HL-60 (cell line): ENCODE measurements around the gene PLCL2.

ENCODE experiments used
- DNase-seq, 2 experiments: peaks; one replicate each; pipeline ENCODE4 v3.0.0-alpha.2; 2010 to 2020; ENCODE audit warnings: low read depth in 1 of 2, low spot score in 1 of 2
- H3K27ac ChIP-seq: fragments of 250-450 bp; sonication (Bioruptor Pico); replicated peaks from 2 replicates; pipeline ENCODE4 v1.5.1; 2020; ENCODE audit warnings: mild to moderate bottlenecking, moderate library complexity
- H3K27me3 ChIP-seq: fragments of 250-450 bp; sonication (Bioruptor Pico); 2 replicates; pipeline ENCODE4 v1.5.1; 2021; ENCODE audit warnings: mild to moderate bottlenecking, moderate library complexity; ENCODE audit not compliant: insufficient read depth, poor library complexity, severe bottlenecking
- H3K4me3 ChIP-seq: replicated peaks from 2 replicates; pipeline ENCODE4 v1.5.1; 2011; ENCODE audit warnings: mild to moderate bottlenecking, control low read depth, low read length; ENCODE audit not compliant: insufficient read depth
- GABPA ChIP-seq: IDR thresholded peaks from 2 replicates; pipeline ENCODE4 v1.6.1; 2012; ENCODE audit warnings: low read depth
- POLR2AphosphoS5 ChIP-seq: IDR thresholded peaks from 2 replicates; pipeline ENCODE4 v1.6.1; 2012; ENCODE audit warnings: low read depth
- REST ChIP-seq: IDR thresholded peaks from 2 replicates; pipeline ENCODE4 v1.6.1; 2012; ENCODE audit warnings: low read depth; ENCODE audit not compliant: insufficient replicate concordance
- SPI1 ChIP-seq: IDR thresholded peaks from 2 replicates; pipeline ENCODE4 v1.6.1; 2012; ENCODE audit warnings: low read depth, mild to moderate bottlenecking, borderline replicate concordance
- TF ChIP-seq, protein P1 (sequence below): IDR thresholded peaks from one replicate; pipeline ENCODE4 v1.5.1; 2011; ENCODE audit warnings: low read length, control low read depth, inconsistent platforms; ENCODE audit not compliant: insufficient read depth

PLCL2 gene

GRCh38 chr3:17011728-17012338 lies 127.1 kb downstream of the PLCL2 start:
- Histone ChIP-seq H3K27ac (no peak overlapping the region), H3K27me3 (no peaks in the 10 kb centered on the region), H3K4me3 (no peak overlapping the region)
- DNase-seq: no peak
- TF ChIP-seq SPI1: no peak
- TF ChIP-seq, protein P1, sequence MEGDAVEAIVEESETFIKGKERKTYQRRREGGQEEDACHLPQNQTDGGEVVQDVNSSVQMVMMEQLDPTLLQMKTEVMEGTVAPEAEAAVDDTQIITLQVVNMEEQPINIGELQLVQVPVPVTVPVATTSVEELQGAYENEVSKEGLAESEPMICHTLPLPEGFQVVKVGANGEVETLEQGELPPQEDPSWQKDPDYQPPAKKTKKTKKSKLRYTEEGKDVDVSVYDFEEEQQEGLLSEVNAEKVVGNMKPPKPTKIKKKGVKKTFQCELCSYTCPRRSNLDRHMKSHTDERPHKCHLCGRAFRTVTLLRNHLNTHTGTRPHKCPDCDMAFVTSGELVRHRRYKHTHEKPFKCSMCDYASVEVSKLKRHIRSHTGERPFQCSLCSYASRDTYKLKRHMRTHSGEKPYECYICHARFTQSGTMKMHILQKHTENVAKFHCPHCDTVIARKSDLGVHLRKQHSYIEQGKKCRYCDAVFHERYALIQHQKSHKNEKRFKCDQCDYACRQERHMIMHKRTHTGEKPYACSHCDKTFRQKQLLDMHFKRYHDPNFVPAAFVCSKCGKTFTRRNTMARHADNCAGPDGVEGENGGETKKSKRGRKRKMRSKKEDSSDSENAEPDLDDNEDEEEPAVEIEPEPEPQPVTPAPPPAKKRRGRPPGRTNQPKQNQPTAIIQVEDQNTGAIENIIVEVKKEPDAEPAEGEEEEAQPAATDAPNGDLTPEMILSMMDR: no peak
- no peak for TF ChIP-seq GABPA
- no peak for TF ChIP-seq POLR2AphosphoS5
- no peak for TF ChIP-seq REST

GRCh38 chr3:17013050-17013449 lies 128.3 kb downstream of the PLCL2 start:
- no peak overlapping the region for H3K27ac ChIP-seq
- H3K4me3 ChIP-seq: no peak overlapping the region
- H3K27me3 ChIP-seq: no peaks in the 10 kb centered on the region
- TF ChIP-seq, protein P1: no peak
- TF ChIP-seq REST (no peak), GABPA (no peak), SPI1 (no peak), POLR2AphosphoS5 (no peak)
- DNase-seq: no peak

DNA sequence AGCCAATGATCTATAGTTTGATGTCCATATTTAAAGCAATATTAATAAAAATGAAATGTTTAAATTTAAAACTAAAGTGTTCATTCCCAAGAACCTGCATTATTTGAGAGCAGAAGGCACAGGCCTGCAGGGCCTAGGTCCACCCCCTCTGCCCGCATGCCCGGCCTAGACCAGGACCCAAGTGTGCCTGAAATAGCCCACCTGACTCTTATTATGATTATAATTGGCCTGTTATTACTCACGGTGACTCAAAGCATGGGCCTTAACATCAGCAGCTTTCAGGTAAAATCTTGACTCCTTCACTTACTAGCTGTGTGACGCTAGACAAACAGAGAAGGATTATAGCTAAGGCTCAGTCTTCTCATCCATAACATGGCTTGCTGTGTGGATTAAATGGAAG lies 128.8 kb downstream of the PLCL2 start:
- H3K4me3 ChIP-seq: no peak overlapping the region
- TF ChIP-seq, protein P1: no peak
- TF ChIP-seq POLR2AphosphoS5 (no peak), SPI1 (no peak)

GRCh38 chr3:17014284-17014683 lies 129.5 kb downstream of the PLCL2 start:
- DNase-seq: no peak
- Histone ChIP-seq H3K27ac (no peak overlapping the region), H3K27me3 (no peaks in the 10 kb centered on the region), H3K4me3 (no peak overlapping the region)
- TF ChIP-seq POLR2AphosphoS5: no peak
- TF ChIP-seq, protein P1: no peak
- TF ChIP-seq GABPA: no peak
- no peak for TF ChIP-seq REST
- TF ChIP-seq SPI1: no peak

More for the DNA sequence above, 128.8 kb downstream of the PLCL2 start:
- DNase-seq: no peak
- Histone ChIP-seq H3K27ac (no peak overlapping the region), H3K27me3 (no peaks in the 10 kb centered on the region)
